Astrocyte of the spinal cord (primary cell): Measurements from ENCODE around the gene NOS1AP.
A peak's percentile ranks its signal among the peaks of the same experiment; 100 is the strongest.

Source experiments
- DNase-seq: peaks from one replicate; pipeline ENCODE4 v3.0.0; 2011; ENCODE audit warnings: low read depth, low spot score
- H3K4me3 ChIP-seq: 2 replicates; pipeline ENCODE4 v1.5.1; 2011; ENCODE audit warnings: low read depth, mild to moderate bottlenecking, low read length, moderate library complexity
- in situ Hi-C: cut with HindIII; loops from 2 replicates; pipeline ENCODE4 v1.10.0; 2017; ENCODE audit warnings: low sequenced_read_pairs
- TF ChIP-seq, protein P1 (sequence below): IDR thresholded peaks from 2 replicates; pipeline ENCODE4 v1.5.1; 2012; ENCODE audit warnings: low read depth, mild to moderate bottlenecking, low read length, inconsistent platforms

NOS1AP gene

DNA sequence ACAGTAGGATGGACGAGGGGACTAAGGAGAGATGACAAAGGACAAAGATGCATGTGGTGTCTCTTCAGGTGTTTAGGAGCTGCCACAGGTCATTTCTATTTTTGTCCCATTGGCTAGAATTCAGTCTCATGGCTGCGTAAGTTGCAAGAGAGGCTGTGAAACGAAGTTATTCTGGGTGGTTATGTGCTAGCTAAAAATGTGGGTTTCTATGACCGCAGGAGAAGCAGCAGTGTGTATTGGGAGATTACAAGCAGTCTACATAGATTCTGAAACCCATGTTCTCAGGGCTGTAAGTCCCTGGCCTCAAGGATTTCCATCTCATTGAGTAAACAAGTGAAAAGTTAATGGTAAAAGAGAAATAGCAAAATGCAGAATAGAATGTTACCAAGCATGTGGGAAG is 196.5 kb downstream of the NOS1AP start:
- DNase-seq = no peak
- H3K4me3 ChIP-seq = no peak overlapping the region
- in situ Hi-C loops = no loop called here
- TF ChIP-seq, protein P1, sequence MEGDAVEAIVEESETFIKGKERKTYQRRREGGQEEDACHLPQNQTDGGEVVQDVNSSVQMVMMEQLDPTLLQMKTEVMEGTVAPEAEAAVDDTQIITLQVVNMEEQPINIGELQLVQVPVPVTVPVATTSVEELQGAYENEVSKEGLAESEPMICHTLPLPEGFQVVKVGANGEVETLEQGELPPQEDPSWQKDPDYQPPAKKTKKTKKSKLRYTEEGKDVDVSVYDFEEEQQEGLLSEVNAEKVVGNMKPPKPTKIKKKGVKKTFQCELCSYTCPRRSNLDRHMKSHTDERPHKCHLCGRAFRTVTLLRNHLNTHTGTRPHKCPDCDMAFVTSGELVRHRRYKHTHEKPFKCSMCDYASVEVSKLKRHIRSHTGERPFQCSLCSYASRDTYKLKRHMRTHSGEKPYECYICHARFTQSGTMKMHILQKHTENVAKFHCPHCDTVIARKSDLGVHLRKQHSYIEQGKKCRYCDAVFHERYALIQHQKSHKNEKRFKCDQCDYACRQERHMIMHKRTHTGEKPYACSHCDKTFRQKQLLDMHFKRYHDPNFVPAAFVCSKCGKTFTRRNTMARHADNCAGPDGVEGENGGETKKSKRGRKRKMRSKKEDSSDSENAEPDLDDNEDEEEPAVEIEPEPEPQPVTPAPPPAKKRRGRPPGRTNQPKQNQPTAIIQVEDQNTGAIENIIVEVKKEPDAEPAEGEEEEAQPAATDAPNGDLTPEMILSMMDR = no peak

DNA sequence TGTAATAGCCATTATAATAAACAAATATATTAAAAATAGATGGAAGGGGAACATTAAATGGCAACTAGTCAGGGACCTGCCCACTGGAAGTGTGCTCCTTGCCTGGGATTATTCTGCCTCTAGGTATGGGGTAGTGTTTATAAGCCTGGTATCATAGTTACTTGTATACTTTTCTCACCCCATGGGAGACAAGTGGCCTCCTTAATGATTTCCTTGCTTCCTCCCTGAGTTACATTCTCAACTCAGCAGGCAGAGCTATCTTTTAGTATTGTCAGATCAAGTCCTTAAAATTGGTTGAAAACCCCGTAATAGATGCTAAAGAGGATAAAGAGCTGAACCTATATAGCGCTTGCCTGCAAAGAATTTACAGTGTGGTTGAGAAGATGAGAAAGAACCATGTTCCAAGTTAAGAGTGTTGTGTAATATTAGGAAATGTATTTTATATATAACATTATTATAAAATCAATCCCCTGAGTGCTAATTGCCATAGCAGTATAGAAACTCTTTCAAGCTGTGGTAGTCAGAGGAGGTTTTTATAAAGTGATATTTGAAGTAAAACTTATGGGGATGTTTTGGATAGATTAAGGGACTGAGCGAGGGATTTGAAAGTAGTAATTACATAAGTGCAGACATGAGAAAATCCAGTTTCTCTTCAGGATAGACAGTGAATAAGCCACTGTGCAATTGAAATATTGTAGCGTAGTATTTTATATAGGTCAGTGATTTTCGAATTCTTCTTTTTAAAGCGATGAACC is 200.7 kb downstream of the NOS1AP start:
- TF ChIP-seq, protein P1 = no peak
- in situ Hi-C loops = no loop called here
- H3K4me3 ChIP-seq = no peak overlapping the region

DNA sequence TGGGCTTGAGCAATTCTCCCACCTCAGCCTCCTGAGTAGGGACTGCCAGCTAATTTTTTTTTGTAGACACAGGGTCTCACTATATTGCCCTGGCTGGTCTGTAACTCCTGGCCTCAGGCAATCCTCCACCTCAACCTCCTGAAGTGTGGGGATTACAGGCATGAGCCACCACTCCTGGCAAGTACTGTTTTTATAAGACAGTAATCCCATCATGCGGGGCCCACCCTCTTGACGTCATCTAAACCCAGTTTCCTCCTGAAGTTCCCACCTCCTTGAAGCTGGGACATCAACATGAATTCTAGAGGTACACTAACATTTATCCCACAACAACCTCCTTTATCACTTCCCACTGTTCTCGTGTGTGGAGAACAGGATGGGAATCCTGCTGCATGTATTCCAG is 202.5 kb downstream of the NOS1AP start:
- TF ChIP-seq, protein P1 = no peak
- in situ Hi-C loops = no loop called here
- DNase-seq = no peak
- H3K4me3 ChIP-seq = no peak overlapping the region

More for the DNA sequence above, 200.7 kb downstream of the NOS1AP start:
- DNase-seq = no peak

DNA sequence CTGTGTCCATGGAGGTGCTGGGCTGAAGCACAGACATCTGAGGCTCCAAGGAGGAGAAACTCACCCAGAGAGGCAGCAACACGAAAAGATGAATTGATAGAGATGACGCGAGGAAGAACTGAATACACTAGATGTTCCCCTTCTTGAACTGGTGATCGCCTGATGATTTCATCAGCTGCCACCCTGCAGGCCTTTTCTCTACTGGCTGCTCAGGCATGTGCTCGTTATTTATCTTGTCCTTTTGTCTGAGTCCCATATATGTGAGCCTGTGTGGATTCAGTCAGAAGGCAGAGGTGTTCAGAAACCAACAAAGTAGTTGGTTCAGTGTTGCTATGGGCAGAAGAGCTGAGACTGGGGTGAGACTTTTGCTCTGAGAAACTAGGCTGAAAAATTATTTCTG is 202.9 kb downstream of the NOS1AP start:
- in situ Hi-C loops = no loop called here
- DNase-seq = no peak
- no peak overlapping the region for H3K4me3 ChIP-seq
- TF ChIP-seq, protein P1 = no peak

DNA sequence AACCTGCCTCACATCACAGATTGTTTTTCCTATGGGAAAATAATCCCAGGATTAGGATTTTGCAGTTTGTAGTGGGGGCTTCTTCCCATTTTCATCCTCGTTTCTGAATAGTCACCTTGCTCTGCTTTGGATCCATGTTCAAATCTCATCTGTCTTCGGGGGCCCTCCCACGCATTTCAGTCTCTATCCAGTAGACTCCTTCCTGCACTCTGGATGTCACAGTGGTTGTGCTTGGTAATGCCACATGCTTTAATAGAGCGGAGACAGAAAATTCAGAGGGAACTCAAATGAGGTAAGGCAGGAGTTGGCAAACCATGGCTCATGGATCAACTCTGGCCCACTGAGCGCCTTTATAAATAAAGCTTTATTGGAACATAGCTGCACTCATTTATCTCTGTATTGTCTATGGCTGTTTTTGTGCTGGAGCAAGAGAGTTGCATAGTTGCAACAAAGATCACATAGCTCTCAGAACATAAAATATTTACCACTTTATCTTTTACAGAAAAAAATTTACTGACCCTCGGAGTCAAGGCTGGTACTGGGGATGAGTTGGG is 206.2 kb downstream of the NOS1AP start:
- no peak for DNase-seq
- in situ Hi-C loops = no loop called here
- TF ChIP-seq, protein P1 = no peak
- no peak overlapping the region for H3K4me3 ChIP-seq

DNA sequence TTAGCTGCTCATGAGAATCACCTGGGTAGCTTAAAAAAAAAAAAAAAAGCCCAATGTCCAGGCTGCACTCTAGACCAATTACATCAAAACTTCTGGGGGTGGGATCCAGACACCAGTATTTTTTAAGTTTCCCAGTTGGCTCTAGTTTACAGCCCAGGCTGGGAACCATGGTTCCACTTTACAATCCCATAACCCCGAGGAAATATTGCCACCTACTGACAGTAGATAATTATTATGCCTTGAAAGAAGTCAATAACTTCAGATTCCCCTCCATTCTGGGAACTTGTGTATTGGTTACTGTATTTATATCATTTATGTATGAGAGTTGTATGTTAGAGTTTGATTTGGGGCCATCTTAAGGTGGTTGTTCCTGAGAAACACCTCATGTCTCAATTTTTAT is 207.0 kb downstream of the NOS1AP start:
- H3K4me3 ChIP-seq = no peak overlapping the region
- TF ChIP-seq, protein P1 = peak; percentile 36
- in situ Hi-C loops = no loop called here
- peak; percentile 42 for DNase-seq
